ENCODE data around the gene LCE2B. TPM values are rescaled to one million over a fixed set of nuclear protein-coding genes. Genes with fewer than 3 reads are reported as not detected.

Gene LCE2B
- total and polyA plus RNA-seq, 2 experiments from 2014 or later = not detected

- Histone ChIP-seq H3K4me2 (no peak within 1 kb of the TSS), H2AFZ (no peak within 1 kb of the TSS)
Measured at GRCh38 chr1:152707860-152708259, 21.9 kb downstream of the LCE2B start, which contains the start of gene LCE4A. LCE4A (plus strand) TSS chr1:152708160; CDS start chr1:152709076, 916 bp downstream.

GRCh38 chr1:152718238-152718637, 32.3 kb downstream of the LCE2B start:
- no peaks in the 10 kb centered on the region for H3K4me1 ChIP-seq (ENCODE audit: insufficient read depth)
- H3K27me3 ChIP-seq = no peaks in the 10 kb centered on the region
- no peaks in the 10 kb centered on the region for H4K20me1 ChIP-seq (ENCODE audit: insufficient read depth, poor library complexity, severe bottlenecking)
- no peak for DNase-seq (ENCODE audit: low spot score)
- no peak overlapping the region for H3K4me2 ChIP-seq
- TF ChIP-seq CTCF (IDR thresholded peaks at IDR 0.05; ENCODE audit: poor library complexity) (no peak), EZH2phosphoT487 (IDR thresholded peaks at IDR 0.05; ENCODE audit: low read depth, severe bottlenecking, unreplicated experiment) (no peak), EZH2 (IDR thresholded peaks at IDR 0.05; ENCODE audit: borderline replicate concordance) (no peak)
- H3K4me3 ChIP-seq = no peak overlapping the region
- H3K79me2 ChIP-seq = no peaks in the 10 kb centered on the region
- no peak overlapping the region for H2AFZ ChIP-seq
- H3K36me3 ChIP-seq (replicated peaks; ENCODE audit: insufficient read depth, low read depth) = no peaks in the 10 kb centered on the region
- H3K9me3 ChIP-seq (ENCODE audit: low read depth) = no peaks in the 10 kb centered on the region
- no peaks in the 10 kb centered on the region for H3K9me2 ChIP-seq (replicated peaks; ENCODE audit: insufficient read depth)
- no peak overlapping the region for H3K27ac ChIP-seq

More at GRCh38 chr1:152707860-152708259, 21.9 kb downstream of the LCE2B start, which contains the start of gene LCE4A:
- H4K20me1 ChIP-seq (ENCODE audit: insufficient read depth, poor library complexity, severe bottlenecking) = no peaks in the 10 kb centered on the region
- H3K27me3 ChIP-seq = no peaks in the 10 kb centered on the region
- H3K9me2 ChIP-seq (replicated peaks; ENCODE audit: insufficient read depth) = no peaks in the 10 kb centered on the region
- H3K36me3 ChIP-seq (replicated peaks; ENCODE audit: insufficient read depth, low read depth) = no peaks in the 10 kb centered on the region
- H3K4me3 ChIP-seq = no peak within 1 kb of the TSS
- H3K79me2 ChIP-seq = no peaks in the 10 kb centered on the region
- no peaks in the 10 kb centered on the region for H3K9me3 ChIP-seq (ENCODE audit: low read depth)
- TF ChIP-seq EZH2 (IDR thresholded peaks at IDR 0.05; ENCODE audit: borderline replicate concordance) (no peak), CTCF (IDR thresholded peaks at IDR 0.05; ENCODE audit: poor library complexity) (no peak), EZH2phosphoT487 (IDR thresholded peaks at IDR 0.05; ENCODE audit: low read depth, severe bottlenecking, unreplicated experiment) (no peak)
- H3K4me1 ChIP-seq (ENCODE audit: insufficient read depth) = no peaks in the 10 kb centered on the region
- 48% methylated on average over 2 of the region's 2 CpGs for WGBS (ENCODE audit: low lambda C conversion rate, missing lambda C conversion rate)
- DNase-seq (ENCODE audit: low spot score) = no peak
- no peak within 1 kb of the TSS for H3K27ac ChIP-seq

- Histone ChIP-seq H3K4me2 (no peak overlapping the region), H3K9me3 (ENCODE audit: low read depth) (no peaks in the 10 kb centered on the region), H3K79me2 (no peaks in the 10 kb centered on the region), H3K36me3 (replicated peaks; ENCODE audit: insufficient read depth, low read depth) (no peaks in the 10 kb centered on the region), H4K20me1 (ENCODE audit: insufficient read depth, poor library complexity, severe bottlenecking) (no peaks in the 10 kb centered on the region), H3K9me2 (replicated peaks; ENCODE audit: insufficient read depth) (no peaks in the 10 kb centered on the region), H3K4me3 (no peak overlapping the region), H3K27ac (no peak overlapping the region), H3K4me1 (ENCODE audit: insufficient read depth) (no peaks in the 10 kb centered on the region), H2AFZ (no peak overlapping the region), H3K27me3 (no peaks in the 10 kb centered on the region)
- no peak for TF ChIP-seq CTCF (IDR thresholded peaks at IDR 0.05; ENCODE audit: poor library complexity)
- TF ChIP-seq EZH2phosphoT487 (IDR thresholded peaks at IDR 0.05; ENCODE audit: low read depth, severe bottlenecking, unreplicated experiment) = no peak
- no peak for TF ChIP-seq EZH2 (IDR thresholded peaks at IDR 0.05; ENCODE audit: borderline replicate concordance)
- DNase-seq (ENCODE audit: low spot score) = no peak
Measured at GRCh38 chr1:152725261-152725660, 39.3 kb downstream of the LCE2B start.

GRCh38 chr1:152728986-152729385, 43.1 kb downstream of the LCE2B start:
- H3K9me2 ChIP-seq (replicated peaks; ENCODE audit: insufficient read depth) = no peaks in the 10 kb centered on the region
- H2AFZ ChIP-seq = no peak overlapping the region
- H3K9me3 ChIP-seq (ENCODE audit: low read depth) = no peaks in the 10 kb centered on the region
- no peak overlapping the region for H3K4me2 ChIP-seq
- 65% methylated on average over 1 of the region's 1 CpG for WGBS (ENCODE audit: low lambda C conversion rate, missing lambda C conversion rate)
- H3K4me1 ChIP-seq (ENCODE audit: insufficient read depth) = no peaks in the 10 kb centered on the region
- no peak overlapping the region for H3K4me3 ChIP-seq
- no peaks in the 10 kb centered on the region for H3K27me3 ChIP-seq
- no peak for TF ChIP-seq CTCF (IDR thresholded peaks at IDR 0.05; ENCODE audit: poor library complexity)
- no peaks in the 10 kb centered on the region for H3K79me2 ChIP-seq
- no peaks in the 10 kb centered on the region for H4K20me1 ChIP-seq (ENCODE audit: insufficient read depth, poor library complexity, severe bottlenecking)
- H3K36me3 ChIP-seq (replicated peaks; ENCODE audit: insufficient read depth, low read depth) = no peaks in the 10 kb centered on the region
- no peak overlapping the region for H3K27ac ChIP-seq
- no peak for DNase-seq (ENCODE audit: low spot score)
